Renal cortex interstitium (tissue), 11 donors: ENCODE measurements around the gene LRP2BP. TPM values are rescaled to one million over a fixed set of nuclear protein-coding genes. Genes with fewer than 3 reads are reported as not detected.
A peak's percentile ranks its signal among the peaks of the same experiment; 100 is the strongest.
"Not testable (repeated sequence)": the region's sequence is repeated elsewhere in the genome, so short reads cannot be mapped to it uniquely, and the experiment has no call there.

ENCODE experiments used
- DNase-seq, 11 donors: peaks; one replicate each; pipeline ENCODE4 v3.0.0-alpha.2; 2013; ENCODE audit warnings: low read depth in 9 of 11, low spot score in 4 of 11; ENCODE audit errors: extremely low read depth in 1 of 11
- polyA plus RNA-seq, 3 donors: library from polyadenylated mRNA; unstranded; fragments of 120-200 nt; gene quantifications; one replicate each; pipeline ENCODE4 v1.2.1, GENCODE V29; 2013; ENCODE audit not compliant: insufficient read length in 3 of 3

Gene LRP2BP
- polyA plus RNA-seq, 3 donors = 2.6 to 7.0 (median 3.6) TPM

GRCh38 chr4:185371702-185372101 lies 24.0 kb downstream of the LRP2BP start:
- DNase-seq = no peak

- DNase-seq = no peak
Measured at GRCh38 chr4:185370268-185370949, 25.3 kb downstream of the LRP2BP start.

GRCh38 chr4:185369731-185370130 lies 26.0 kb downstream of the LRP2BP start:
- no peak for DNase-seq

GRCh38 chr4:185364886-185365285 lies 30.8 kb downstream of the LRP2BP start:
- DNase-seq = peak in 6 of 11 donors; percentile 11 to 59 (median 44)

GRCh38 chr4:185363251-185363650 lies 32.5 kb downstream of the LRP2BP start:
- DNase-seq = no peak

GRCh38 chr4:185362570-185362969 lies 33.2 kb downstream of the LRP2BP start:
- not testable (repeated sequence) for DNase-seq

GRCh38 chr4:185361872-185362271 lies 33.9 kb downstream of the LRP2BP start:
- DNase-seq = no peak

GRCh38 chr4:185359767-185360446 lies 35.8 kb downstream of the LRP2BP start:
- no peak for DNase-seq

- DNase-seq = no peak
Measured at GRCh38 chr4:185358959-185359358, 36.8 kb downstream of the LRP2BP start.

GRCh38 chr4:185358514-185358913 lies 37.2 kb downstream of the LRP2BP start:
- DNase-seq = no peak

- no peak for DNase-seq
Measured at GRCh38 chr4:185357733-185358440, 37.8 kb downstream of the LRP2BP start.

- no peak for DNase-seq
Measured at GRCh38 chr4:185357211-185357610, 38.5 kb downstream of the LRP2BP start.

- no peak for DNase-seq
Measured at GRCh38 chr4:185352741-185353140, 43.0 kb downstream of the LRP2BP start.

GRCh38 chr4:185352202-185352601 lies 43.5 kb downstream of the LRP2BP start:
- DNase-seq = no peak

- DNase-seq = no peak
Measured at GRCh38 chr4:185351691-185352090, 44.0 kb downstream of the LRP2BP start.

- DNase-seq = no peak
Measured at GRCh38 chr4:185346975-185347601, 48.6 kb downstream of the LRP2BP start.

- DNase-seq = no peak
Measured at GRCh38 chr4:185344743-185345538, 50.8 kb downstream of the LRP2BP start.

GRCh38 chr4:185343726-185344581 lies 51.8 kb downstream of the LRP2BP start:
- peak in 3 of 11 donors; percentile 9 to 17 (median 16) for DNase-seq
